Kidney capillary endothelial cell (primary cell): ENCODE results near the gene ARHGAP32.
A peak's percentile ranks its signal among the peaks of the same experiment; 100 is the strongest.

Source experiments
- DNase-seq: peaks from one replicate; pipeline ENCODE4 v3.0.0-alpha.2; 2018; ENCODE audit warnings: low spot score

Gene ARHGAP32

DNA sequence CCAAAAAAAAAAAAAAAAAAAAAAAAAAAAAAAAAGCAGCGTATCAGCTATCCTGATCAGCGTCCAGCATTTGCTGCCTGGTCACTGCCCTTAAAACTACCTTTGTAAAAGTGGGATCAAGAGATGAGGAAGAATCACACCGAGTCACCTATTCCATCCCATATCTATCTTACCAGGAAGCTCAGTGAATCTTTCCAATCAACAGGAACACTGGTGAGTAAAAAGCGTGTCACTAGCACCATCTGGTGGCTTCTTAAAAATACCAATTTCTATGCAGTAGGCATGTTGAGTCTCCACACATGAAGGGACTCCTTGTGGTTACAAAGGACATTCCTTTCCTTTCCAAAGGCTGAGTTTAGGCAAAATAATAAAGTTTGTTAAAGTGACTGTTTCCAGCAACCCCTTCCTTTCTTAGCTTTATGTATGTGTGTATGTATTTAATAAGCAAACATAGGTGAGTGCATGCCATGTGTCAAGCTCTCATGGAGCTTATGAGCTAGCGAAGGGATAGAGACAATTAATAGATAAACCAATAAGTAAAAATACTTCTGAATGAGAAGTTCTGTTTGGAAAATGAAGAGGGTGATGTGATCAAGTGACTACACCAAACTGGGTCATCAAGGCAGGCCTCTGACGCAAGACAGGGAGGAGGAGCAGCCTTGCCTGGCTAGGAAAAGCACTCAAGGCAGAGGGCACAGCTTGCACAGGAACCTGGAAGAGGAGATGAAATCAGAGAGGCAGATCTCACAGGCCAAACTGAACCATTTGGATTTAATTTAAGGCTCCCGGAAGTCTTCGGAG lies 235.5 kb downstream of the ARHGAP32 start:
- DNase-seq, result peak; percentile 83

DNA sequence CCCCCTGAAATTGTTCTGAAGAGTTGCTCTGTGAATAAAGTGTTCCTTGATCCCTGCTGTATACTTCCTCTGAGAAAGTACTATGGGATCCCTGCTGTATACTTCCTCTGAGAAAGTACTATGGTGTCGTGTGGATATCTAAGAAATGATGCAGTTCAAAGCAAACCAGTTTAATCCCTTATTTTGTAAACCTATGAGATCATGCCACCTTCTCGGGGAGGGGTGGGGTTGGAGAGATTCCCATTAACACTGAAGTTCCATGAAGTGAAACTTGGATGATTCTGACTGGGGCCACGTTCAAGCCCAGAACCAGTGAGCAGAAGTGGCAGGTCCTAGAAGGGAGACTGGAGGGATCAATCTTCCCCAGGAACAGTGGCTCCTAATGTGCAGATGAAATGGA lies 236.5 kb downstream of the ARHGAP32 start:
- DNase-seq, result no peak

DNA sequence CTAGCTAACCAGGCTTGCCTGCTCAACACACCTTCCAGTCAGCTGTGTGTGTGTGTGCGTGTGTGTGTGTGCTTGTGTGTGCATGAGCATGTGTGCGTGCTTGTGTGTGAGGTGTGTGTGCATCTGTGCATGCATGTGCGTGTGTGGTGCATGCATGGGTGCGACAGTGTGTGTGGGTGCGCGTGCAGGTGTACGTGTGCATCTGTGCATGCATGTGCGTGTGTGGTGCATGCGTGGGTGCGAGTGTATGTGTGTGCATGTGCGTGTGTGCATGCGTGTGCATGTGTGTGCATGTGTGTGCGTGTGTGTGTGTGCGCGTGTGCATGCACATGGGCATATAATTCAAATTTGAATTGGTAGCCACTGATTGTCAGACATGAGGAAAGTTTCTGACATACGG lies 239.0 kb downstream of the ARHGAP32 start:
- no peak for DNase-seq

DNA sequence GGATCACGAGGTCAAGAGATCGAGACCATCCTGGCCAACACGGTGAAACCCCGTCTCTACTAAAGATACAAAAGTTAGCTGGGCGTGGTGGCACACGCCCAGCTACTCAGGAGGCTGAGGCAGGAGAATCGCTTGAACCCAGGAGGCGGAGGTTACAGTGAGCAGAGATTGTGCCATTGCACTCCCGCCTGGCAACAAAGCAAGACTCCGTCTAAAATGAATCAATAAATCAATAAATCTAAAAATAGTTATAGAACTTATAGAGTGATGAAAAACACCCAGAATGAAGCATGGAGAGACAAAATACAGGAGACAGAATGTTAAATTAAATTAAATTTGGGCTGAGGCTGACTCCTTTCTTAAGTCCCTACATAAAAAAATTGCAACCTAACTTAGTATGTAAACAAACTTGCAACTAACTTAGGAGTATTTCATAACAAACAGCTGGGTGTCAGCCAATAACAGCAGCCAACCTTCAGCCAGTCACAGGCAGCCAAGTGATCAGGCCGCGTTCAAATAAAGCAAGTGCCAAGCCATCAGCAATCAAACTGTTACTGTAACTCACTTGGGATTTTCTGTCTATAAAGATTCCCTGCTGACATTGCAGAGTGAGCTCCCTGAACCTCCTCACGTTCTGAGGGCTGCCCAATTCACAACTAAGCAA lies 242.2 kb downstream of the ARHGAP32 start:
- no peak for DNase-seq

DNA sequence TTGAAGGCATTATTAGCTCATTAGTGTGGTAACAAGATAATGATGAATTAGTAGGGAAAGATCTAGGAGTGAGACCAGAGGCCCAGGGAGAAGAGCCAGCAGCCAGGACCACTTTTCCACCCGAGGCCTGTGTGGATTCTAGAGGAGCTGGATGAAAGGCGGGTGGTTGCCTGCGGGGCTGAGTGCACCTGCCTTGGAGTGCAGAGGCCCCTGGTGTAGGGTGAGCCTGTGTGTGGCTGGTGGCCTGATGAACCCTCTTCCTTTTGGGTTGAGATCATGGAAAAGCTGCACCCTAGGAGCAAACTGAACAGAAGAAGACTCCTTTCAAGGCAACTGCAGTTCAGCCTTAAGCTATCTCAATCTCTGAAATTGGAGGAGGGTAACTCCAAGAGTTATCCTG lies 243.5 kb downstream of the ARHGAP32 start:
- DNase-seq, result no peak

DNA sequence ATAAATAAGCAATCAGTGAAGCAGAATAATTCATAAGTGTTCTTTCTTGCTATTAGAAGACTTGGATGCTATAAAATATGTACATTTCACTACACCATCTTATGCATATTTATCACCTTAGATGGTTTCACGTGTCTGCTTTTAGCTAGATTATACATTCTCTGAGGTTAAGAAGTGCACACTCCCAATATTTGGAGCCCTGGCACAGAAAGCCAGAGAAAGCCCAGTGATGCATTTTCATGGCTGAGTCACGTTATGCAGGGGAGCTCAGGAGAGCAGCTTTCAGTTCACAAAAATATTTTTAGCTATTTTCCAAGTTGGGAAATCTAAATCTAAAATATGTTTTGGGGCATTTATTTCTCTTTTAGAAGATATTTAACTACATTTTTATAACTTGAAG lies 244.4 kb downstream of the ARHGAP32 start:
- DNase-seq, result no peak

DNA sequence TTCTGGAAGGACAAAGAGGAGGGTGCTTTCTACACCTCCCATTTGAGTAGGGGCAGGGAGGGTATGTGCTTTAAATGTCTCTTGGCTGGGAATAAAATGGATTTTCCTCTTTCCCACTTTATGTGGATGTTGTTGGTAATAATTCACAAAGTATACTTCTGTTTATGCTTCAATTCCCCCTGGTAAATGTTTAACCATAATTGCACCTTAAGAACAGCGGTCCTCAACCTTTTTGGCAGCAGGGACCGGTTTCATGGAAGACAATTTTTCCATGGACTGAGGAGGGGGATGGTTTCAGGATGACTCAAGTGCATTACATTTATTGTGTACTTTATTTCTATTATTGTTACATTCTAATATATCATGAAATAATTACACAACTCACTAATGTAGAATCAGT lies 245.5 kb downstream of the ARHGAP32 start:
- DNase-seq, result no peak

DNA sequence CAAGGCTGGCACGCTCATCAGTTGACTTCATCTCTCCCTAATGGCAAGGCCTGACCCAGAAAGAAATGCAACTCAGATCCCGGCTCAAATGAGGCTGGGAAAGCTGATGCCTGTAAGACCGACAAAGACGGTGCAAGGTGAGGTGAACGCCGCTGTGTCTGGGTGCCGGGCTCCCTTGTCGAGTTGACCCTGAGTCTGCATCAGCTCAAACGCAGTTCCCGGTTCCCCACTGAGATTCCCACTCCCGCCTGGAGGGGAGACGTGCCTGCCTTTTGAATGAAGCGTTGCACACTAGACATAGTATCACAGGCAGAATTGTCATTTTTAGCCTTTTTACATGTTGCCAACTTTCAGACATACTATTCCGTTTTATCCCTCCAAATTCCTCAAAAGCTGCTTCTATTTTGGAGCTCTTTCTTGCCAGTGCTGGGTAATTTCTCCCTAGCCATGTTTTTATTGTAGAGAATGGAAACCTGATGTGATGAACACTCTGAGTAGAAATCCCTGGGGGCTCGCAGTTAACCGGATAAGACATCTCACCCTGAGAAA lies 248.6 kb downstream of the ARHGAP32 start:
- DNase-seq, result no peak

DNA sequence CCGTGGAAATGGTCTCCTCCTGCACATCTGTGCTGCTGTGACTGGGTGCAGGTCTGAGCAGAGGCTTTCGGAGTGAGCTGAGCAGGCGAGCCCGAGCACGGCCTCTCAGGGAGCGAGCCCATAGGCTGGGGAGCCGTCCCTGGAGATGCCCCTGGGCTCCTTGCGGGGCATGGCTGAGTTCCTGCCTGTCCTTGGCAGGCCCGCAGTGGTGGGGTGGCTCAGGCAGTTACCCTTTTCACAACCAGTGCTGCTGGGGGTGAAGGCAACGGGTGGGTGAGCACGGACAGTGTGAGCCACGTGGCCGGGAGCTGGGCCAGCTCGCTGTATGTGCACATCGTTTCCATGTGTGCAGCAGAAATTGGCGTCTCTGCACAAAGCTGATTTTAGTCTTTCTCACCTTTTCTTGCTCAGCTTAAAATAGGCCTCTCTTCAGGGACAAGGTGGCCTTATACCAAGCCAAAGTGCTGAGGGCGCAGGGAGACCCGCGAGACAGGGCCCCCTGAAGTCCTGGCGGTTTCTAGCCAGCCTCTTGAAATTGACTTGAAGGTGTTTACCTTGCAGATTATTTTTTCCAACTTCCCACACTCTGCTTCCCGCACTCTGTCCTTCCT lies 249.2 kb downstream of the ARHGAP32 start, which contains the start of gene TP53AIP1:
TP53AIP1 (minus strand) TSS at position 55 of the 611 bp plus-strand sequence. CDS start 5,053 bp downstream, outside the sequence.
- DNase-seq, result no peak

DNA sequence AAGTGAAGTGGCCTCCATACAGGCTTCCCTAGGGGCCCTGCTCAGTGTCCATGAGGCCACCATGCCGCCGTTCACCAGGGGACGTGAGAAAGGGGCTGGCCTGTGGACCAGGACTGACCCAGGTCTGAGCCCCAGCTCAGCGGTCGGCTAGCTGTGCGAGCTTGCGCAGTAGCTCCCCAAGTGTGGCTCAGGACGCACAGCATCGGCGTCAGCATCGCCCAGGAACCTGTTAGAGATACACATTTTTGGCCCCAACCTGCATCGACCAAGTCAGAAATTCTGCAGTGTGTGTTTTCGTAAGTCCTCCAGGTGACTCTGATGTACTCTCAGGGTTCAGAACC lies 249.9 kb downstream of the ARHGAP32 start:
- no peak for DNase-seq

DNA sequence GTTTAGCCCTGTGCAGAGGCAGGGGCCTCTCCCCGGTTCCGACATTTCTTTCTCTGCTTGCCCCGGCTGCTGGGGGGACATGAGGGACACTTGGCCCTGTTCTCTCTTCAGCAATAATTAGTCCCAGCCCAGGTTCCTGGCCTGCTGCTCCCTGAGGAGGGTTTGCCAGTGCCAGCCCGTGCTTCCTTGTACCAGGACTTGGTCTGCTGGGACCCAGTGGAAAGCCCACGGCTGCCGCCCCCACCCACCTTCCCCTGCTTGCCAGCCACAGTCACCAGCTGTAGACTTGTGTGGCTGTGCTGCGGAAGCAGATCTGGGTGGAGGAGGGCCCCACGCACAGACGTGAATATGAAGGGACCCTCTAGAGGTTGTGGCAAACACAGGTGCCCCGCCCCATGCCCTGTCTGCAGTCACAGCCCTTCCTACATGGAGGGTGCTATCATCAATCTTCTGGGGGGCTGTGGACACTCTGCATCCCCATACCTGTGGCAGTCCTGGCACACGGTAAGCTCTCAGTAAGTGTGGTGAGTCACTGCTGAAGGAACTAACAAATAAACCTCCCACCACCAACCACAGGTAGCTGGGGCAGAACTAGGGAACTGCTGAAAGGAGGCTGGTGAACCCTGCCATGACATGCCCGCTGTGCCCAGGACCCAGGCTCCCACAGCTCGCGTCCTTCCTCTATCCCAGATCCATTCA lies 250.4 kb downstream of the ARHGAP32 start:
- no peak for DNase-seq

DNA sequence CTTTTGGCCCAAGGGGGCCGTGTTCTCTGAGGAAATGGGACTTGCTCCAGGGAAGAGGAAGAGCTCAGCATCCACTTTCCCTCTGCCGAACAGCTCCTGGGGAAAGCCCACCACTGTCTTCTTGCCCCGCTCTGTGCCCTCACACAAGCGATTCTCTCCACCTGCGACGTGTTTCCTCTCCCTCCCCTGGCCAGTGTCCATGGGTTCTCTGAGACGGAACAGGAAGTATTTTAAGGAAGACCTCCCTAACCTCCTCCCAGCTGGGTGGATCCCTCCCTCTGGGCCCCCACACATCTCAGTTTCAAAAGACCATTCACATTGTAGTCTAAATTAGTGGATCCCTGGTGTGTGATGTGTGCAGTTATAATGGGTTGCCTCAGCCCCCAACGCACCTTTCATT lies 251.0 kb downstream of the ARHGAP32 start:
- no peak for DNase-seq

DNA sequence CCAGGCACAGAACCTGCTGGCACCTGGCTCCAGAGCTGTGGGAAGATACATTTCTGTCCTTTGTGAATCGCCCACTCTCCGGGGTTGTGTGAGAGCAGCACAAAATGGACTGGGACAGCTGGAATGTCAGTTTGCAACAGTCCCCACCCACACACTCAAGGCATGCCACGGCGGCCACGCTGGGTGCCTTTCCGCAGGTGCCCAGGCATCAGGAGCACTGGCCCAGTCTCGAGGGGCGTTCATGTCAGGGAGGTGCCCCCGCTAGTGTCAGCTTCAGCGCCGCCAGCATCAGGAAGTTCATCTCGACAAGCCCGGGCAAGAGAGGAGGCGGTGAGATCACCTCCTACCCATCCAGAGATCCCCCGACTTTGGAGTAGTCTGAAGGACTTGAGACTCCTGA lies 251.5 kb downstream of the ARHGAP32 start:
- DNase-seq, result no peak

DNA sequence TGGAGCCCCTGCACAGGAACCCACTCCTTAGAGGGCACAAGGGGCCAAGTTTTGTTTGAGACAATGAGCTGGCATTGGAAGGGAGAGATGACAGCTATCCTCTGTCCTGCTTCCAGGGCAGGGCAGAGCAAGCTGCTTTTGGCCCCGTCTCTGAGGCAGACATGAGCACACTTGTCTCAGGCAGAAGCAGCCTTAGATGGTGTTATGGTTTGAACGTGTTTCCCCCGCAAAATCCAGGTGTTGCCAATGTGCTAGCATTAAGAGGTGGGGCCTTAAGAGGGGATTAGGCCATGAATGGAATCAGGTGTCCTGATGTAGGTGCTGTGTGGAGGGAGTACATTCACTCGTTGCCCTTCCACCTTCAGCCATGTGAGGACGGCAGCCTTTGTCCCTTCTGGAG lies 252.0 kb downstream of the ARHGAP32 start:
- no peak for DNase-seq

DNA sequence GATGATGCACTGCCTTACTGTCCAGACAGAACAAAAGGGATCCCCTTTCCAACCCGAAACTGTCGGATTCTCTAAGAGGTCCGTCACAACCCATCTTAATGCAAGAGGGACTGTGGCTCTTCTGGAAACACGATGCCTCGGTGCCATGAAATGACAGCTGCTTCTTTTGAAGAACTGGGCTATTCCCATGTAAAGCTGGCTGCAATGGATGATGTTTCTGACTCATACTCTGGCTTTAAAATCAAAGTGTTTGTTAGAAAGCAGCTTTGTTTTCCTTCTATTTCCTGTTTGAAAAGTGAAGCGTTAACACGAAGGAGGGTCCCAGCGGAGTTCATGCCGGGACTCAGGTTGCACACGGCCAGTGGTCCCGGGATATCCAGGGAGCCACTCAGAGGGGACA lies 252.5 kb downstream of the ARHGAP32 start:
- peak; percentile 40 for DNase-seq

DNA sequence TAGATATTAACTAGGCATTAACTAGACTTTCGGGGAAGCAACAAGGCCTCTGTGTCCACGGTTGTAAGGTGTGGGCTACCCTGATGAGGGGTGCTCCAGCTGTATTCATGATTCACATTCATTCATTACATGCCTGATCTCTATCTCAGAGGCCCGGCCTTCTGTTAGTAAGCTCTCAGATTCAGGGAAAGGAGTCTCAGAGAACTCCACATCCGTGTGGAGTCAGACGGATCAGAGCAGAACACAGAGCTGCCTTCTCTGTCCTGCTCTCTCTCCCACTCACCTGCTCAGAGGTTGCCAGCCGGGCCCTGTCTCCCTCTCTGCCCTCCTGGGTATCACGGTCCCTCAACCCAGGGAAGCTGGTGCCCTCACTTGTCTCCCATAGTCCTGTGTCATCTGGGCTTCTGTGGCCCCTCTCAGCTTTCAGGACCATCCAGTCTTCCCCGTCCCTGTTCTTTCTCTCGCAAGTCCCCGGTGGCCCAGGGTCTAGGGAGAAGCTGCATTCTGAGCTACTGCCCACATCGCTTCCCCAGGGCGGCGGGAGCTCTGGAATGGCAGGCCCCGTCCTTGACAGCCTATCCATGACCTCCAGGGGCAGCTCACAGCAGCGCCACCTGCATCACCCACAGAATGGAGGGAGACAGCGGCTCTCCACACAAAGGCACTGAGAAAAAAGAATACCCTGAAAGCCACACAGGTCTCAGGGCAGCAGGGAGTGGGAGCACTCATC lies 253.8 kb downstream of the ARHGAP32 start:
- no peak for DNase-seq

DNA sequence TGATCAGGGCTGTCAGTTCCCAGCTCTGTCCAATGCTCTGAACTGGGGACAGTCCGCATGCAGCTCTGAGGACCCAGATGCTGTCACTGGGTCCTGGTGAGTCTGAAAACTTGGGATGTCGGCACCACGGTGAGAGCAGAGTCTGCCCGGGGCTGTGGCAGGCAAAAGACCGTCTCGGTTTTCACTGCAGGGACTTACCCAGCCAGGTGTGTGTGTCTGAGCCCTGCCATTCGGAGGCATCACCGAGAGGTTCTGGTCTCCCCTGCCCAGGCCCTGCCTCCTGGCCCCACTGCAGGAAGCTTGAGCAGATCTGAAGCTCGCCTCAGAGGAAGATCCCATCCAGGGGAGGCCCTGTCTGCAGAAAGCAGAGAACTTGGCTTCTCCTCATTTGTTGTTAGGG lies 254.6 kb downstream of the ARHGAP32 start:
- DNase-seq, result no peak

DNA sequence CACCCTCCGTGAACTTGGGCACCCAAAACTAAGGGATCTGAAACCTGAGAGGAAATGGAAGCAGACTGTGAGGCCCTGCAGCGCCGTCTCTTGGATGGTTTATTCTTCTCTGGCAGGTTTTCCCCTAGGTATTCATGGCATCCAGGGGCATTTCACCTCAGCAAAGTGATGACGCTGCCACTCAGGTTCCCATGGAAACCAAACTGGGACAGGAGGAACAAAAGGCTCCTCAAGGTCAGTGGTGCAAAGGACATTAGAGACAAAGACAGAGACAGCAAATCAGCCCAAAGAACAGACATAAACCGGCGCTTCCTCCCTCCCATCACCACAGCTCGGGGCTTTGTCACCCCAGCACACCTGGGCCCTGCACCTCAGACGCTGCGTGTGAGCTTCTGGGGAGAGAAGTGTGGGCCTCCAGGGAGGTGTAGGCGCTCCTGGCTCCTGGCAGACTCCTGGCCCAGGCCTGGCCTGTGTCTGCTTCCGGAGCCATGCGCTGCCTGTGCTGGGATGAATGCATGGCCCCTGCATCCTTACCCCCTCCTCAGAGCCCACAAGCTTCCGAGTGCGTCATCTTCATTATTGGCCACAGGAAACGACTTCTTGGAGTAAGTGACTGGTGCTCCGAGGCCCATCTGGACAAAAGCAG lies 255.4 kb downstream of the ARHGAP32 start:
- peak; percentile 87 for DNase-seq

DNA sequence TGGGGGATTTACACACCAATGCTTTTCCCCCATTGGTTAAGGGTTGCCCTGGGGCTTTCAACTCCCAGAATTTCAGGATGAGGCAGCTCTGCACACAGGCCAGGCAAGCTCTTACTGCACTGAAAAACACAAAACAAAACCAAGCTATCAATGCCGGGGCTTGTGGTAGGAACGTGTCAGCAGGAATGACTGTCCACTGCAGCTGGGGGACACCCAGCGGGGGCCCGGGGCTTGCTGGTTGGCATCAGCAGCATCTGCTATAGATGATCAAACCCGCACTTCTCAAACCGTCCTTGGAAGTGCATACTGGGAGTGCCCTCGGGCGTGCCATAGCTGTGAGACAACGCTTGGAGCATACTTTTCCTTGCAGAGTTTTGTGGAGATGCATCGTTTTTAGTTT lies 257.2 kb downstream of the ARHGAP32 start:
- DNase-seq, result no peak

DNA sequence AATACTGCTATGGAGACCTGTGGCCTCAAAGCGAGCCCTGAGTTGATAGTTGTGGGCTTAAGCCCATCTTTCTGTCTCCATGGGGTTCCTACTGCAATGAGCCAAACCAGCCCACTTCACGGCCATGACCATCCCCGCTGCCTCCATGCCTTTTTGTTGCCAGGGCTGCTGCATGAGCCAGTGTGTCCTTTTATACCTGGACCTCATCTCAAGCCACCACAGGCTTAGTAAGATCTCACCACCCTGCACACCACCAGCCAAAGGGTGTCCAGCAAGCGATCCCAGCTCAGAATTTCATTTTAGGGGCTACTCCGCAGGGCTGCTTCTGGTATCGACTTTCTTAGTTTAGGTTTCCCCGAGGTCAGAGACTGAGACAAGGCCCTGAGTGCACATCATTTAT lies 257.8 kb downstream of the ARHGAP32 start:
- DNase-seq, result no peak

DNA sequence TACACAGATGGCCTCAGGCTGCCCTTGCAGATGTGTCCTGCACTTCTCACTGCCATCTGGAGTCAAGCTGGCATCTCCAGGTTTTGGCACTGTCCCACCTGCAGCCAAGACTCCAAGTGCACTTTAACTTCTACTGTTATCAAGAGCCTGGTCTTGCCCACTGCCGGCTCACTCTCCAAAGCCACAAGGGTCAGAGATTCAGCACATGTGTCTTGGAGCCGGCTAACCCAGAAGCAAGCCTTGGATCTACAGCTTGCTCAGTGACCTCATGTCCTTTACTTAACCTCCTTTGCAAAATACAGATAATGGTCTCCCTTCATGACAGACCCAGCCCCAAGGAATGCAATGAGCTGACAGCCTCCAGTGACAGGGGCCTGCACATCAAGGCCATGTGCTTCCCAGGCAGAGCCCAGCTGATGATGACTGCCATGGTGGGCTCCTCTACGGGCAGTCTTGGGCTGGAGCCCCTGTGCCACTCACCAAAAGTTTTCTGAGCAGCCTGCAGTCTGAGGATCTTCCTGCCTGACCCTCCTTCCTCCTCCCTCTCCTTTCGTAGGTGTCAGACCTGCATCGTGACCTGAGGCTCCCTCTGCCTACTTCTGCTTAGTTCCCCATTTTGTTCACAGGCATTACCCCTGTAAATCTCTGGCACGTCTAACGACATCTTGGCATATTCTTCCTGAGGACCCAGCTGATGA lies 258.5 kb downstream of the ARHGAP32 start:
- DNase-seq, result no peak
